HG03439 (cell line): ENCODE measurements around the gene ENOX2.
"Not testable (repeated sequence)": the region's sequence is repeated elsewhere in the genome, so short reads cannot be mapped to it uniquely, and the experiment has no call there.

Source experiments
- ATAC-seq: cut with Tn5 transposase; IDR thresholded peaks from one replicate; pipeline ENCODE4 v1.9.1; 2021; ENCODE audit warnings: mild to moderate bottlenecking, moderate library complexity; ENCODE audit not compliant: unreplicated experiment

ENOX2 gene

GRCh38 chrX:130769835-130770234 lies 133.2 kb downstream of the ENOX2 start:
- no peak for ATAC-seq

GRCh38 chrX:130758072-130758471 lies 144.9 kb downstream of the ENOX2 start:
- ATAC-seq: no peak

- no peak for ATAC-seq
Observed at GRCh38 chrX:130756233-130756632, 146.8 kb downstream of the ENOX2 start.

GRCh38 chrX:130754353-130754752 lies 148.7 kb downstream of the ENOX2 start:
- no peak for ATAC-seq

- ATAC-seq: no peak
Observed at GRCh38 chrX:130746709-130747342, 156.2 kb downstream of the ENOX2 start.

GRCh38 chrX:130746077-130746476 lies 156.9 kb downstream of the ENOX2 start:
- no peak for ATAC-seq

GRCh38 chrX:130741584-130741983 lies 161.4 kb downstream of the ENOX2 start:
- ATAC-seq: no peak

GRCh38 chrX:130741151-130741550 lies 161.9 kb downstream of the ENOX2 start:
- no peak for ATAC-seq

- no peak for ATAC-seq
Observed at GRCh38 chrX:130738638-130739195, 164.3 kb downstream of the ENOX2 start.

- ATAC-seq: no peak
Observed at GRCh38 chrX:130734713-130735112, 168.3 kb downstream of the ENOX2 start.

GRCh38 chrX:130728208-130728607 lies 174.8 kb downstream of the ENOX2 start:
- no peak for ATAC-seq

GRCh38 chrX:130726661-130727060 lies 176.3 kb downstream of the ENOX2 start:
- no peak for ATAC-seq

- ATAC-seq: no peak
Observed at GRCh38 chrX:130725519-130725918, 177.5 kb downstream of the ENOX2 start.

- ATAC-seq: no peak
Observed at GRCh38 chrX:130719413-130719812, 183.6 kb downstream of the ENOX2 start.

- ATAC-seq: no peak
Observed at GRCh38 chrX:130718137-130718536, 184.9 kb downstream of the ENOX2 start.

GRCh38 chrX:130716781-130717413 lies 186.1 kb downstream of the ENOX2 start:
- ATAC-seq: no peak

- no peak for ATAC-seq
Observed at GRCh38 chrX:130716346-130716745, 186.7 kb downstream of the ENOX2 start.

GRCh38 chrX:130715299-130715698 lies 187.7 kb downstream of the ENOX2 start:
- ATAC-seq: no peak

GRCh38 chrX:130714665-130715064 lies 188.3 kb downstream of the ENOX2 start:
- ATAC-seq: no peak

GRCh38 chrX:130714135-130714534 lies 188.9 kb downstream of the ENOX2 start:
- ATAC-seq: no peak

GRCh38 chrX:130709178-130709577 lies 193.8 kb downstream of the ENOX2 start:
- not testable (repeated sequence) for ATAC-seq

- ATAC-seq: no peak
Observed at GRCh38 chrX:130705591-130705990, 197.4 kb downstream of the ENOX2 start.
